ENCODE results near the gene SCAMP2.

GRCh38 chr15:74820056-74820455 is 53.1 kb downstream of the SCAMP2 start:
- TF ChIP-seq CTCF (IDR thresholded peaks at IDR 0.05 in 2 of 3, conservative IDR thresholded peaks at IDR 0.05 in 1 of 3; ENCODE audit: borderline replicate concordance in 1 of 3, insufficient read depth in 1 of 3, low read depth in 2 of 3, low read length in 2 of 3) (no peak), REST (IDR thresholded peaks at IDR 0.05; ENCODE audit: low read depth) (no peak), JUND (IDR thresholded peaks at IDR 0.05) (no peak), EZH2 (IDR thresholded peaks at IDR 0.05) (no peak), ZBTB33 (IDR thresholded peaks at IDR 0.05; ENCODE audit: extremely low read depth, insufficient replicate concordance, low read length) (no peak), ZNF274 (IDR thresholded peaks at IDR 0.05; ENCODE audit: low read depth, low read length) (no peak)

All from HCT116 (cell line).